Measurements from ENCODE around the gene JMJD1C.
"Not testable (repeated sequence)": the region's sequence is repeated elsewhere in the genome, so short reads cannot be mapped to it uniquely, and the experiment has no call there.

Gene JMJD1C

GRCh38 chr10:63384675-63385074, 81.1 kb downstream of the JMJD1C start:
- peaks cover 1% of the 10 kb centered on the region; the same call in 1 of the 2 replicates for H3K36me3 ChIP-seq (ENCODE audit: low read depth)

GRCh38 chr10:63384001-63384400, 81.8 kb downstream of the JMJD1C start:
- DNase-seq (ENCODE audit: low spot score): no peak
- no peak overlapping the region for H3K27ac ChIP-seq (ENCODE audit: poor library complexity, severe bottlenecking)
- no peak overlapping the region for H3K4me3 ChIP-seq (ENCODE audit: severe bottlenecking)
- peaks cover 6% of the 10 kb centered on the region; the same call in 1 of the 2 replicates for H3K36me3 ChIP-seq (ENCODE audit: low read depth)
- ATAC-seq (ENCODE audit: low read depth): no peak
- H3K27me3 ChIP-seq (ENCODE audit: insufficient read depth, poor library complexity, severe bottlenecking): no peaks in the 10 kb centered on the region
- H3K9me3 ChIP-seq (ENCODE audit: severe bottlenecking): no peaks in the 10 kb centered on the region
- H3K4me1 ChIP-seq (ENCODE audit: insufficient read depth, poor library complexity, severe bottlenecking): peaks cover 4% of the 10 kb centered on the region
- TF ChIP-seq CTCF (IDR thresholded peaks at IDR 0.05; ENCODE audit: poor library complexity, severe bottlenecking): no peak

More at GRCh38 chr10:63384675-63385074, 81.1 kb downstream of the JMJD1C start:
- no peak overlapping the region for H3K4me3 ChIP-seq (ENCODE audit: severe bottlenecking)
- H3K9me3 ChIP-seq (ENCODE audit: severe bottlenecking): no peaks in the 10 kb centered on the region
- no peaks in the 10 kb centered on the region for H3K27me3 ChIP-seq (ENCODE audit: insufficient read depth, poor library complexity, severe bottlenecking)
- H3K27ac ChIP-seq (ENCODE audit: poor library complexity, severe bottlenecking): no peak overlapping the region
- H3K4me1 ChIP-seq (ENCODE audit: insufficient read depth, poor library complexity, severe bottlenecking): peaks cover 4% of the 10 kb centered on the region
- DNase-seq (ENCODE audit: low spot score) (no peak), ATAC-seq (ENCODE audit: low read depth) (no peak)
- no peak for TF ChIP-seq CTCF (IDR thresholded peaks at IDR 0.05; ENCODE audit: poor library complexity, severe bottlenecking)

GRCh38 chr10:63383141-63383540, 82.6 kb downstream of the JMJD1C start:
- H3K4me3 ChIP-seq (ENCODE audit: severe bottlenecking): no peak overlapping the region
- no peak overlapping the region for H3K27ac ChIP-seq (ENCODE audit: poor library complexity, severe bottlenecking)
- no peaks in the 10 kb centered on the region for H3K9me3 ChIP-seq (ENCODE audit: severe bottlenecking)
- H3K36me3 ChIP-seq (ENCODE audit: low read depth): peaks cover 7% of the 10 kb centered on the region; the same call in 1 of the 2 replicates
- no peak for TF ChIP-seq CTCF (IDR thresholded peaks at IDR 0.05; ENCODE audit: poor library complexity, severe bottlenecking)
- no peak for ATAC-seq (ENCODE audit: low read depth)
- DNase-seq (ENCODE audit: low spot score): no peak
- H3K27me3 ChIP-seq (ENCODE audit: insufficient read depth, poor library complexity, severe bottlenecking): no peaks in the 10 kb centered on the region
- H3K4me1 ChIP-seq (ENCODE audit: insufficient read depth, poor library complexity, severe bottlenecking): no peaks in the 10 kb centered on the region

GRCh38 chr10:63382066-63382465, 83.7 kb downstream of the JMJD1C start:
- H3K4me3 ChIP-seq (ENCODE audit: severe bottlenecking): no peak overlapping the region
- H3K36me3 ChIP-seq (ENCODE audit: low read depth): peaks cover 7% of the 10 kb centered on the region; the same call in 1 of the 2 replicates
- H3K27me3 ChIP-seq (ENCODE audit: insufficient read depth, poor library complexity, severe bottlenecking): no peaks in the 10 kb centered on the region
- no peaks in the 10 kb centered on the region for H3K4me1 ChIP-seq (ENCODE audit: insufficient read depth, poor library complexity, severe bottlenecking)
- DNase-seq (ENCODE audit: low spot score) (no peak), ATAC-seq (ENCODE audit: low read depth) (no peak)
- H3K9me3 ChIP-seq (ENCODE audit: severe bottlenecking): no peaks in the 10 kb centered on the region
- H3K27ac ChIP-seq (ENCODE audit: poor library complexity, severe bottlenecking): no peak overlapping the region
- no peak for TF ChIP-seq CTCF (IDR thresholded peaks at IDR 0.05; ENCODE audit: poor library complexity, severe bottlenecking)

GRCh38 chr10:63377305-63377661, 88.5 kb downstream of the JMJD1C start:
- H3K4me3 ChIP-seq (ENCODE audit: severe bottlenecking); ATAC-seq (ENCODE audit: low read depth); H3K27me3 ChIP-seq (ENCODE audit: insufficient read depth, poor library complexity, severe bottlenecking); DNase-seq (ENCODE audit: low spot score); H3K9me3 ChIP-seq (ENCODE audit: severe bottlenecking): not testable (repeated sequence)
- Histone ChIP-seq H3K27ac (ENCODE audit: poor library complexity, severe bottlenecking) (peak overlapping the region; percentile 77), H3K36me3 (ENCODE audit: low read depth) (peaks cover 12% of the 10 kb centered on the region; the same call in 1 of the 2 replicates), H3K4me1 (ENCODE audit: insufficient read depth, poor library complexity, severe bottlenecking) (peaks cover 22% of the 10 kb centered on the region)

All from RWPE2 (cell line).